GM13976 (cell line): ENCODE data around the gene JMJD6.
A peak's percentile ranks its signal among the peaks of the same experiment; 100 is the strongest.

Experiments
- DNase-seq: peaks from one replicate; pipeline ENCODE4 v3.0.0; 2012; ENCODE audit warnings: low spot score
- CTCF ChIP-seq: IDR thresholded peaks from 2 replicates; pipeline ENCODE4 v1.5.1; 2012; ENCODE audit warnings: borderline replicate concordance, mild to moderate bottlenecking; ENCODE audit not compliant: insufficient read depth; ENCODE audit errors: extremely low read depth, missing control alignments, control extremely low read depth
- in situ Hi-C: fragments of 300-500 bp; cut with MboI; formaldehyde crosslinking; loops from one replicate; pipeline ENCODE4 v1.12.0; 2022; ENCODE audit warnings: low sequenced_read_pairs, mixed read lengths, inconsistent platforms; ENCODE audit not compliant: unreplicated experiment

JMJD6 gene

GRCh38 chr17:76687298-76688164, 38.9 kb downstream of the JMJD6 start:
- TF ChIP-seq CTCF = no peak
- in situ Hi-C loops = no loop called here
- no peak for DNase-seq

GRCh38 chr17:76686538-76687297, 39.7 kb downstream of the JMJD6 start:
- no peak for DNase-seq
- in situ Hi-C loops = no loop called here
- no peak for TF ChIP-seq CTCF

GRCh38 chr17:76685846-76686245, 40.6 kb downstream of the JMJD6 start:
- in situ Hi-C loops = no loop called here
- TF ChIP-seq CTCF = no peak

GRCh38 chr17:76685366-76685765, 41.0 kb downstream of the JMJD6 start:
- DNase-seq = peak; percentile 16
- TF ChIP-seq CTCF = no peak
- in situ Hi-C loops = no loop called here

More at GRCh38 chr17:76685846-76686245, 40.6 kb downstream of the JMJD6 start:
- DNase-seq = no peak

GRCh38 chr17:76684756-76685155, 41.6 kb downstream of the JMJD6 start:
- TF ChIP-seq CTCF = no peak
- in situ Hi-C loops = no loop called here
- no peak for DNase-seq

DNA sequence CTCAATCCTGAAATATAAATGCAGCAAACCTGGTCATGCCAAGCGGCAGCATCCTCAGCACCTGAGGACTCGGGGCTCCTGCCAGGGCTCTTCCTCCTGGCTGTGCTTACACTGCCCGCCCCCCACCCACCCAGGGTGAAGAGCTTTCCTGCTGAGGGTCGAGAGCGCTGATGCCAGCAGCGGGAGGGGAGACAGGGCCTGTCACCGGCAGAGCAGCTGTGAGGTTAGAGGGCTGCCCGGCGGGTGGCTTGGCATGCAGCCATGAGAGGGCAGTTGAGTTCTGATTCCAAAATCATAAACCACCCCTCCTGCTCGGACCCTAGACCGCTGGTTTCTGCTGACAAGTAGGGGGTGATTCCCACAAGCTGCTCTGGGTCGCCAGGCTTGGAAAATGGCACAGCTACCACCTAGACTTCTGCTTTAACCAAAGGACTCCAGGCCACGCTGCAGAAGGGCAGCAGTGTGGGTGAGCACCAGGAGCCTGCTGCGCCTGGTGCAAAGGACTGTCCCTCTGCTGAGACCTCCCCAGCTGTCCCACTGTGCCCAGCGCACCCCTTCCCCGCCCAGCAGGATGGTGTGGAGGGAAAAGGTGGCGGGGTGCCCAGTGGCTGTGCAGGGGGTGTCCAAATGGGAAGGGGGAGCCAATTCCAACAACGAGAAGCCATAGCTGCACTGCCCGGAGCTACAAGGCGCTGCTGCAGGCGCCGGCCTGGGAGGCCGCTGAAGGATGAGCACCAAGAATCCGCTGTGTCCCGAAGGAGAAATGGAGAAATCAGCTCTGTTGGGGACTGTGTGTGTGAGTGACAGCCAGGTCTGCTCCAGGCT, 42.3 kb downstream of the JMJD6 start:
- DNase-seq = no peak
- TF ChIP-seq CTCF = no peak
- in situ Hi-C loops = no loop called here
